HG03571 (cell line): Measurements from ENCODE around the gene TNXB.
"Not testable (repeated sequence)": the region's sequence is repeated elsewhere in the genome, so short reads cannot be mapped to it uniquely, and the experiment has no call there.

ENCODE experiments used
- ATAC-seq: cut with Tn5 transposase; IDR thresholded peaks from one replicate; pipeline ENCODE4 v1.9.1; 2021; ENCODE audit not compliant: unreplicated experiment

The TNXB gene

GRCh38 chr6:32067521-32067920, 41.6 kb downstream of the TNXB start:
- not testable (repeated sequence) for ATAC-seq

- ATAC-seq = no peak
Measured at GRCh38 chr6:32064706-32065105, 44.4 kb downstream of the TNXB start.

GRCh38 chr6:32060966-32061655, 48.0 kb downstream of the TNXB start:
- no peak for ATAC-seq

GRCh38 chr6:32058511-32058963, 50.6 kb downstream of the TNXB start:
- ATAC-seq = no peak

- ATAC-seq = no peak
Measured at GRCh38 chr6:32057966-32058365, 51.2 kb downstream of the TNXB start.

GRCh38 chr6:32056254-32056653, 52.9 kb downstream of the TNXB start:
- no peak for ATAC-seq

GRCh38 chr6:32055756-32056155, 53.4 kb downstream of the TNXB start:
- not testable (repeated sequence) for ATAC-seq

- ATAC-seq = not testable (repeated sequence)
Measured at GRCh38 chr6:32053314-32053713, 55.8 kb downstream of the TNXB start.

- not testable (repeated sequence) for ATAC-seq
Measured at GRCh38 chr6:32052626-32053025, 56.5 kb downstream of the TNXB start.

GRCh38 chr6:32050562-32050961, 58.6 kb downstream of the TNXB start:
- no peak for ATAC-seq

GRCh38 chr6:32049736-32050135, 59.4 kb downstream of the TNXB start:
- ATAC-seq = not testable (repeated sequence)

GRCh38 chr6:32049149-32049548, 60.0 kb downstream of the TNXB start:
- ATAC-seq = not testable (repeated sequence)

GRCh38 chr6:32047855-32048766, 61.0 kb downstream of the TNXB start:
- no peak for ATAC-seq

GRCh38 chr6:32047539-32047854, 61.6 kb downstream of the TNXB start:
- no peak for ATAC-seq

GRCh38 chr6:32047084-32047478, 62.1 kb downstream of the TNXB start:
- no peak for ATAC-seq

GRCh38 chr6:32046450-32047083, 62.6 kb downstream of the TNXB start:
- ATAC-seq = no peak

GRCh38 chr6:32045811-32046449, 63.2 kb downstream of the TNXB start:
- no peak for ATAC-seq

GRCh38 chr6:32044916-32045315, 64.2 kb downstream of the TNXB start:
- ATAC-seq = not testable (repeated sequence)

GRCh38 chr6:32043589-32044380, 65.4 kb downstream of the TNXB start:
- ATAC-seq = not testable (repeated sequence)

- ATAC-seq = not testable (repeated sequence)
Measured at GRCh38 chr6:32042276-32042675, 66.9 kb downstream of the TNXB start.
